ENCODE results near the gene CDHR2. TPM values are rescaled to one million over a fixed set of nuclear protein-coding genes. Genes with fewer than 3 reads are reported as not detected.

CDHR2 gene
- total and polyA plus RNA-seq, 5 donors from 2014 or later, result 1.3 TPM; not detected in 4

DNA sequence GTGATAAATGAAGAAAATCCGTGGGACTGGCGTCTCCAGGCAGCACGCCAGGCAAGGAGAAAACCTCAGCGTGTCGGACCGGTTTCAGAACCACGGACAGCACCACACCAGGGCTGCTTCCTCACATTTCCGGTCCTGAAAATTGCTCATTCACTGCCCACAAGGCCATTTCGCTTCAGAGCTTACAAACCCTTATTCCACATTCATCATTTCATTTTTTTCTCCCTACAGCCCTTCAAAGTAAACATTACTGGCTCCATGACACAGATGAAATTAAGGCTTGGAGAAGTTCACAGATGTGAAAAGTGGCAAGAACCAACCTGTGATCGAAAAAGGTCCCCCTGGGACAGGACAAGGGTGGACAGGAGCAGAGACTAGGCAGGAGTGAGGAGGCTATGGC is 62.3 kb downstream of the CDHR2 start:
- no peak overlapping the region for H3K27ac ChIP-seq (ENCODE audit: insufficient read depth, low read length, poor library complexity, severe bottlenecking)
- peaks cover 39% of the 10 kb centered on the region for H3K27me3 Mint-ChIP-seq
- H3K36me3 Mint-ChIP-seq, result peaks cover 3% of the 10 kb centered on the region
- no peak overlapping the region for H3K4me3 ChIP-seq (ENCODE audit: low read depth, low read length)
- DNase-seq, result peak; percentile 33 to 55 (median 51)
- peaks cover 11% of the 10 kb centered on the region for H3K4me1 ChIP-seq (ENCODE audit: control insufficient read depth, insufficient read depth, low read length, poor library complexity, severe bottlenecking)
- no peaks in the 10 kb centered on the region for H3K36me3 ChIP-seq (ENCODE audit: control insufficient read depth, insufficient read depth, low read length)
- peaks cover 0 to 13% (median 10%) of the 10 kb centered on the region in 4 donors for H3K4me1 Mint-ChIP-seq
- no peaks in the 10 kb centered on the region for H3K9me3 ChIP-seq (ENCODE audit: control insufficient read depth in 2 of 2, low read length in 2 of 2)
- H3K27ac Mint-ChIP-seq, result no peak overlapping the region
- H3K9me3 Mint-ChIP-seq, result peaks cover 0 to 3% (median 0%) of the 10 kb centered on the region in 7 donors
- H3K4me3 Mint-ChIP-seq, result peak overlapping the region in 2 of 4 donors; percentile 0 to 66
- peaks cover 11% of the 10 kb centered on the region for H3K27me3 ChIP-seq (ENCODE audit: control insufficient read depth, insufficient read depth, low read length)
- no peak for ATAC-seq (ENCODE audit: low read depth in 2 of 2)

DNA sequence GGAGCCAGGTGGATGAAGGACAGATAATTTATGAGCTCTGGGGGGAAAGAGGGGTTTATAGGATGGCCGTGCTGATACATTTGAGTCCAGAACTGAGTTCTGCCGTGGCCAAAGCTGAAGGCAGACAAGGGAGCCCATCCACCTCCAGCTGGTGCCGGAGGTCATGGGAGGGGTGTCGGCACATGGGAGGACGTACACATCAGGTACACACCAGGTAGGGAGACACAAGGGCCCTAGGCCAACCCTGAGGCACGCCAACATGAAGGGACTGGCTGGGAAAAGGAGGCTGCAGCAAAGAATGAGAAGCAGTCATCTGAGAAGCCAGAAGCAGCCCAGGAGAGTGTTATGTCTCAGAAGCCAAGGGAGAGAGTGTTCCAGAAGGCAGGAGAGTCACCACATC is 62.9 kb downstream of the CDHR2 start:
- Histone ChIP-seq H3K4me3 (ENCODE audit: low read depth, low read length) (no peak overlapping the region), H3K27ac (ENCODE audit: insufficient read depth, low read length, poor library complexity, severe bottlenecking) (no peak overlapping the region), H3K27me3 (ENCODE audit: control insufficient read depth, insufficient read depth, low read length) (peaks cover 11% of the 10 kb centered on the region), H3K36me3 (ENCODE audit: control insufficient read depth, insufficient read depth, low read length) (no peaks in the 10 kb centered on the region), H3K4me1 (ENCODE audit: control insufficient read depth, insufficient read depth, low read length, poor library complexity, severe bottlenecking) (peaks cover 11% of the 10 kb centered on the region), H3K9me3 (ENCODE audit: control insufficient read depth in 2 of 2, low read length in 2 of 2) (no peaks in the 10 kb centered on the region)
- ATAC-seq (ENCODE audit: low read depth in 2 of 2), result no peak
- Mint-ChIP-seq H3K4me3 (peak overlapping the region in 3 of 4 donors; percentile 3 to 66 (median 12)), H3K9me3 (peaks cover 0 to 3% (median 0%) of the 10 kb centered on the region in 7 donors), H3K27me3 (peaks cover 40% of the 10 kb centered on the region), H3K4me1 (peaks cover 0 to 13% (median 10%) of the 10 kb centered on the region in 4 donors), H3K36me3 (peaks cover 3% of the 10 kb centered on the region), H3K27ac (peak overlapping the region in 1 of 3 donors; percentile 28)
- DNase-seq, result no peak

DNA sequence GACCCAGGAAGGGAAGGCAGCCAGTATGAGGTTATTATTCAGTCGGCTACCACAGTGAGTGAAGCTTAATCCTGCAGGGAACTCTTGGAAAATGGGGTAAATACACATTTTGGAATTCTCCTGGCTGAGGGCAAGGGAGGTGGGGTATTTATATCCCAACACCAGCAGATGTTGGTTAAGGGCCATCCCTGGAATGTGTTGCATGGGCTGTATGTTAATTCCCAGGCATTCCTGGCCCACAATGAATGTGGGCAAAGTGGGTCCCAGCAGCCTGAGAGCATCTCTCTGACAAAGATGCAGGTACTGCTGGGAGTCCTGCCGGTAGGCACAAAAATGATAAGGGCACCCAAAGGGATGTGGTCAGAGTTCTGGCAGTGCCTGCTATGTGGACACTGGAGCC is 63.7 kb downstream of the CDHR2 start:
- peaks cover 0 to 13% (median 10%) of the 10 kb centered on the region in 4 donors for H3K4me1 Mint-ChIP-seq
- H3K36me3 Mint-ChIP-seq, result peaks cover 3% of the 10 kb centered on the region
- Histone ChIP-seq H3K27ac (ENCODE audit: insufficient read depth, low read length, poor library complexity, severe bottlenecking) (no peak overlapping the region), H3K9me3 (ENCODE audit: control insufficient read depth in 2 of 2, low read length in 2 of 2) (no peaks in the 10 kb centered on the region), H3K4me3 (ENCODE audit: low read depth, low read length) (no peak overlapping the region), H3K27me3 (ENCODE audit: control insufficient read depth, insufficient read depth, low read length) (peaks cover 13% of the 10 kb centered on the region), H3K4me1 (ENCODE audit: control insufficient read depth, insufficient read depth, low read length, poor library complexity, severe bottlenecking) (peaks cover 11% of the 10 kb centered on the region), H3K36me3 (ENCODE audit: control insufficient read depth, insufficient read depth, low read length) (no peaks in the 10 kb centered on the region)
- H3K27me3 Mint-ChIP-seq, result peaks cover 44% of the 10 kb centered on the region
- no peak overlapping the region for H3K4me3 Mint-ChIP-seq
- DNase-seq (no peak), ATAC-seq (ENCODE audit: low read depth in 2 of 2) (no peak)
- H3K27ac Mint-ChIP-seq, result no peak overlapping the region
- peaks cover 0 to 3% (median 0%) of the 10 kb centered on the region in 7 donors for H3K9me3 Mint-ChIP-seq

DNA sequence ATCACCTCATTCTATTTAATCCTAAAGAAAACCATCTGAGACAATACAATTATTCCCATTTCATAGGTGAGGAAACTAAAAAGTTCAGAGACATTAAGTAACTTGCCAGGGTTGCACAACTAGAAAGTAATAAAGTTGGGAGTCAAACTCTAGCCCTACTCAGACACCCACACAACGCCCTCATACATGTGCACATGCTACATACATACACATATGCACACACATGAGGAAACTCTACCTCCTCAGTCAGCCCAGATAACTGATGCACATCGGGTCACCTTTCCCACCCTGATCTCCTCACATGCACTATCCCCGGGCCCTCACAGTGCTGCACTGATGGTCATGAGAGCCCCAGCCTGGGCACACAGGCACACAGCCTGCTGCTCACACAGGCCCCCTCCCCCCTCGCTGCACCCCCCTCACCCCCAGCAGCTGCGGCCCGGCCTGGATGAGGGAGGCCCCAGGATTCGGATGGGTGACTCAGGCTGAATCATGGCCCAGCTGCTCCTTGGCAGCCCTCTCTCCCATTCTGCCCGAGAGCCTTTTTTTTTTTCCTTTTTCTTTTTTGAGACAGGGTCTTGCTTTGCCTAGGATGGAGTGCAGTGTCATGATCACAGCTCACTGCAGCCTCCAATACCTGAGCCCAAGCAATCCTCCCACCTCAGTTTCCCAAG is 65.8 kb downstream of the CDHR2 start:
- H3K4me1 ChIP-seq (ENCODE audit: control insufficient read depth, insufficient read depth, low read length, poor library complexity, severe bottlenecking), result peaks cover 19% of the 10 kb centered on the region
- Mint-ChIP-seq H3K4me3 (no peak overlapping the region), H3K4me1 (peaks cover 0 to 15% (median 3%) of the 10 kb centered on the region in 4 donors), H3K27ac (no peak overlapping the region), H3K36me3 (peaks cover 3% of the 10 kb centered on the region), H3K9me3 (peaks cover 0 to 2% (median 0%) of the 10 kb centered on the region in 7 donors), H3K27me3 (peaks cover 50% of the 10 kb centered on the region)
- H3K9me3 ChIP-seq (ENCODE audit: control insufficient read depth in 2 of 2, low read length in 2 of 2), result no peaks in the 10 kb centered on the region
- ATAC-seq (ENCODE audit: low read depth in 2 of 2), result no peak
- H3K36me3 ChIP-seq (ENCODE audit: control insufficient read depth, insufficient read depth, low read length), result no peaks in the 10 kb centered on the region
- H3K27ac ChIP-seq (ENCODE audit: insufficient read depth, low read length, poor library complexity, severe bottlenecking), result no peak overlapping the region
- H3K27me3 ChIP-seq (ENCODE audit: control insufficient read depth, insufficient read depth, low read length), result peaks cover 19% of the 10 kb centered on the region
- DNase-seq, result no peak
- no peak overlapping the region for H3K4me3 ChIP-seq (ENCODE audit: low read depth, low read length)

DNA sequence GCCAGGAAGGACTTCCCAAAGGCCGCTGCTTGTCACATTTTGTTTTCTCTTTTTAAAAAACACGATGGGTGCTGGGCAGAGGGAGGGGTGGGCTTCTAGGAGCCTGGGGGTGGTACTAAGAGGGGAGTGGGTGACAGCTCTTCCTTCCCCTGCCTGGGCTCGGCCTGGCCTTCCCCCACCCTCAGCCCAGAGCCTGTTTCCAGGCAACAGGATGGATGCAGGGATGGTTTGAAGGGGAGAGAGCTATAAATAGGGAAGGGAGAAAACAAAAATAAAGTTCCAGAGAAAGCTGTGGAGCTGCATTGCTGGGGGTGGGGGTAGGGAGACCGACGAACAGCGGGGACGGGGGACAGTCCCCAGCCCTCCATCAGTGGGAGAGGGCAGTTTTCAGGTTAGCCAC is 67.4 kb downstream of the CDHR2 start:
- Histone ChIP-seq H3K36me3 (ENCODE audit: control insufficient read depth, insufficient read depth, low read length) (no peaks in the 10 kb centered on the region), H3K27ac (ENCODE audit: insufficient read depth, low read length, poor library complexity, severe bottlenecking) (no peak overlapping the region), H3K4me3 (ENCODE audit: low read depth, low read length) (no peak overlapping the region), H3K27me3 (ENCODE audit: control insufficient read depth, insufficient read depth, low read length) (peaks cover 16% of the 10 kb centered on the region), H3K4me1 (ENCODE audit: control insufficient read depth, insufficient read depth, low read length, poor library complexity, severe bottlenecking) (peaks cover 21% of the 10 kb centered on the region), H3K9me3 (ENCODE audit: control insufficient read depth in 2 of 2, low read length in 2 of 2) (no peaks in the 10 kb centered on the region)
- Mint-ChIP-seq H3K4me1 (peaks cover 0 to 18% (median 6%) of the 10 kb centered on the region in 4 donors), H3K27me3 (peaks cover 62% of the 10 kb centered on the region), H3K27ac (no peak overlapping the region), H3K4me3 (no peak overlapping the region), H3K9me3 (peaks cover 0 to 3% (median 0%) of the 10 kb centered on the region in 7 donors), H3K36me3 (peaks cover 3% of the 10 kb centered on the region)
- DNase-seq, result no peak
- ATAC-seq (ENCODE audit: low read depth in 2 of 2), result no peak

DNA sequence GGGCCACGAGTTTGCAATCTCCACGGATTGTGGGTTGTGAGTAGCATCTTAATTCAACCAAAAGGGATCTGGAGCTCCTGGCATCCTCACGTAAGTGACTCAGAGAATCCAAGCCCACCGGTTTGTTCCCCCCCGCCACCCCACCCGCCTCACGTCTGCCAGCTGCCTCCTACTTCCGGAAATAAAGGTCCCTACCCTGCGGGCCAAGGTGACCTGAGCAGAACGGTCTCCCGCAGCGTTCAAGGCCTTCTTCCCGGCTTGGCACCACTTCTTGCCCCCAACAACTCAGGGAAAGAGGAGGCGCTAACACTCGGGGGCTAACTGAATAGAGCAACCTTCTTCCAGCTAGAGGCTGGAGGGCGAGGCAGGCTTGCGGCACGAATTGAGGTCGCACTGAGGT is 69.6 kb downstream of the CDHR2 start:
- no peak overlapping the region for H3K4me3 ChIP-seq (ENCODE audit: low read depth, low read length)
- no peak overlapping the region for H3K27ac Mint-ChIP-seq
- H3K27me3 Mint-ChIP-seq, result peaks cover 71% of the 10 kb centered on the region
- peaks cover 0 to 18% (median 5%) of the 10 kb centered on the region in 4 donors for H3K4me1 Mint-ChIP-seq
- ATAC-seq (ENCODE audit: low read depth in 2 of 2), result no peak
- H3K4me1 ChIP-seq (ENCODE audit: control insufficient read depth, insufficient read depth, low read length, poor library complexity, severe bottlenecking), result peaks cover 21% of the 10 kb centered on the region
- H3K36me3 Mint-ChIP-seq, result peaks cover 3% of the 10 kb centered on the region
- H3K9me3 Mint-ChIP-seq, result peaks cover 0 to 3% (median 0%) of the 10 kb centered on the region in 7 donors
- peaks cover 12% of the 10 kb centered on the region for H3K27me3 ChIP-seq (ENCODE audit: control insufficient read depth, insufficient read depth, low read length)
- peak overlapping the region in 3 of 4 donors; percentile 24 to 61 (median 46) for H3K4me3 Mint-ChIP-seq
- H3K9me3 ChIP-seq (ENCODE audit: control insufficient read depth in 2 of 2, low read length in 2 of 2), result no peaks in the 10 kb centered on the region
- H3K36me3 ChIP-seq (ENCODE audit: control insufficient read depth, insufficient read depth, low read length), result no peaks in the 10 kb centered on the region
- no peak overlapping the region for H3K27ac ChIP-seq (ENCODE audit: insufficient read depth, low read length, poor library complexity, severe bottlenecking)
- no peak for DNase-seq

DNA sequence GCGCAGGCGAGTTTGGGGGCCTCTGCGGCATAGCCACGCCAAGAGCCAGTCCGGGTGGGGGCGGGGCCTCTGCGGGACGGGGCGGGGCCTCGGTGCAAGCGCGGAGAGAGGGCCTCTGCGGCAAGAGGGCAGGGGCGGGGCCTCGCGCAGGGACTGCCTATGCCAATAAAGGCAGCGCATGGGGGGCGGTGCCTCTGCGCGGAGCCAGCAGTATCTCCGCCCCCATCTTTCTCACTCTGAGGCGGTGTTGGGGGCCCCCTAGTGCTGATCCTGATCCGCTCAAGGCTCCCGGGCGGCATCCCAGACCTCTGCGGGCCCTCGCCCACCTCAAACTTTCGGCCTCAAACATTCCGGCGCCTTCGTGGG is 70.0 kb downstream of the CDHR2 start:
- H3K27ac Mint-ChIP-seq, result no peak overlapping the region
- peaks cover 0 to 3% (median 0%) of the 10 kb centered on the region in 7 donors for H3K9me3 Mint-ChIP-seq
- H3K36me3 ChIP-seq (ENCODE audit: control insufficient read depth, insufficient read depth, low read length), result no peaks in the 10 kb centered on the region
- H3K4me3 Mint-ChIP-seq, result peak overlapping the region in 2 of 4 donors; percentile 46 to 61
- H3K4me3 ChIP-seq (ENCODE audit: low read depth, low read length), result no peak overlapping the region
- H3K9me3 ChIP-seq (ENCODE audit: control insufficient read depth in 2 of 2, low read length in 2 of 2), result no peaks in the 10 kb centered on the region
- DNase-seq (peak; percentile 62 to 83 (median 63)), ATAC-seq (ENCODE audit: low read depth in 2 of 2) (peak; percentile 80 to 82)
- peaks cover 75% of the 10 kb centered on the region for H3K27me3 Mint-ChIP-seq
- peaks cover 3% of the 10 kb centered on the region for H3K36me3 Mint-ChIP-seq
- peaks cover 0 to 18% (median 5%) of the 10 kb centered on the region in 4 donors for H3K4me1 Mint-ChIP-seq
- peaks cover 12% of the 10 kb centered on the region for H3K27me3 ChIP-seq (ENCODE audit: control insufficient read depth, insufficient read depth, low read length)
- no peak overlapping the region for H3K27ac ChIP-seq (ENCODE audit: insufficient read depth, low read length, poor library complexity, severe bottlenecking)
- peaks cover 21% of the 10 kb centered on the region for H3K4me1 ChIP-seq (ENCODE audit: control insufficient read depth, insufficient read depth, low read length, poor library complexity, severe bottlenecking)
